ENCODE data around the gene DYNC1H1. TPM values are rescaled to one million over a fixed set of nuclear protein-coding genes. Genes with fewer than 3 reads are reported as not detected.

Gene DYNC1H1
- total RNA-seq, 1 donor from 2014 or later = 236 TPM

DNA sequence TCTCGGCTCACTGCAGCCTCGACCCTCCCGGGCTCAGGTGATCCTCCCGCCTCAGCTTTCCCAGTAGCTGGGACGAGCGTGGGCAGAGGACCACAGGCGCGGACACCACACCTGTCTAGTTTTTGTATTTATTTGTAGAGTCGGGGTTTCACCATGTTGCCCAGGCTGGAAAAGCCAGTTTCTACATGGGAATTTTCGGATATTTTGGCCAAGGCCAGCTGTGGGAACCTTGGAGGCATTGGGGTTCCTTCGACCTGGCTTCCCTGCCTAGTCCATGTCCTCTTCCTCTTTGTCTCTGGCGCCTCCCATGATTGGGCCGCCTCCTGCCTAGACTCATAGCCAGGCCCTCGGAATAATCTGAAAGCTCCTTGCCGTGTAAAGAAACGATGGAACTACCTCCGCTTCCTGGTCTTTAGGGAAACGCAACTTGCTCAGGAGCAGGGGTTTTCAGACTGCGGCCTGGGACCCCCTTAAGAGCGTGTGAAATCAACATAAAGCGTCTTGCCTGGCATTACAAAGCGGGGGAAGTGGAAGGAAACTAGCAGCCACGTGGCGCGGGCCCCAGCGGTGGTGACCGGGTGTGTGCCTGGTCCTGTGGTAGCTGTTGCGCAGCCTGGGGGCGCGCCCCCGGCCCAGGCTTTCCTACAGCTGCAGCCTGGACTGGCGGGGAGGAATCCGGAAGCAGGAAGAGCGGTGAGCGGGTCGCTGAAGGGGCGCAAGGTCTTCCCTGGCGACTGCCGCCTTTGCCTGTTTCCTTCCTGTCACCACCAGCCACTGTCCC, 123.8 kb downstream of the DYNC1H1 start:
- intact Hi-C loops (cut with micrococcal nuclease) = loop anchor here (2.0 to 10.0 kb wide), 6 partner anchors 15 to 1244 kb away; partner anchors contain the start of gene EIF5
- Mint-ChIP-seq H3K27me3 (no peaks in the 10 kb centered on the region), H3K4me1 (peaks cover 50% of the 10 kb centered on the region), H3K27ac (peak overlapping the region; percentile 82), H3K9me3 (no peaks in the 10 kb centered on the region), H3K36me3 (ENCODE audit: low read depth) (peaks cover 34% of the 10 kb centered on the region), H3K4me3 (peak overlapping the region; percentile 85)
- TF ChIP-seq CTCF (IDR thresholded peaks at IDR 0.05) = no peak
- ATAC-seq (ENCODE audit: low read depth) (peak; percentile 6), DNase-seq (peak; percentile 46)
- ChIA-PET CTCF (interaction anchor here (0.7 to 1.3 kb wide), 3 partner anchors 8 to 25 kb away, joined by 3 to 5 read pairs (median 3); no protein-coding TSS in a partner anchor), POLR2A (interaction anchor here (0.5 to 1.6 kb wide), 11 partner anchors 9 to 279 kb away, joined by 3 to 14 read pairs (median 4); partner anchors contain the start of genes DYNC1H1, WDR20 and ZNF839)

- DNase-seq = no peak
- TF ChIP-seq CTCF (IDR thresholded peaks at IDR 0.05) = no peak
- ChIA-PET CTCF (interaction anchor here (0.6 to 0.7 kb wide), 2 partner anchors 9 to 17 kb away, joined by 3 read pairs; no protein-coding TSS in a partner anchor), POLR2A (interaction anchor here (0.6 to 1.1 kb wide), 7 partner anchors 10 to 1602 kb away, joined by 3 to 4 read pairs (median 3); no protein-coding TSS in a partner anchor)
- intact Hi-C loops (cut with micrococcal nuclease) = loop anchor here (2.0 to 10.0 kb wide), 6 partner anchors 13 to 1243 kb away; partner anchors contain the start of gene EIF5
- H3K4me3 Mint-ChIP-seq = peak overlapping the region; percentile 61
- no peaks in the 10 kb centered on the region for H3K9me3 Mint-ChIP-seq
- peak overlapping the region; percentile 71 for H3K27ac Mint-ChIP-seq
- peaks cover 35% of the 10 kb centered on the region for H3K4me1 Mint-ChIP-seq
- no peaks in the 10 kb centered on the region for H3K27me3 Mint-ChIP-seq
- H3K36me3 Mint-ChIP-seq (ENCODE audit: low read depth) = peaks cover 18% of the 10 kb centered on the region
- no peak for ATAC-seq (ENCODE audit: low read depth)
These were observed 125.4 kb downstream of the DYNC1H1 start for GRCh38 chr14:102089621-102090343.

GRCh38 chr14:102090713-102091112, 126.3 kb downstream of the DYNC1H1 start:
- intact Hi-C loops (cut with micrococcal nuclease) = no loop called here
- ATAC-seq (ENCODE audit: low read depth) = no peak
- POLR2A ChIA-PET = interaction anchor here (1.0 to 1.1 kb wide), 2 partner anchors 9 to 91 kb away, joined by 3 read pairs; no protein-coding TSS in a partner anchor
- CTCF ChIA-PET = no interaction called here
- Mint-ChIP-seq H3K4me1 (peaks cover 26% of the 10 kb centered on the region), H3K9me3 (no peaks in the 10 kb centered on the region), H3K27me3 (no peaks in the 10 kb centered on the region), H3K36me3 (ENCODE audit: low read depth) (peaks cover 9% of the 10 kb centered on the region), H3K4me3 (no peak overlapping the region), H3K27ac (no peak overlapping the region)
- DNase-seq = no peak
- no peak for TF ChIP-seq CTCF (IDR thresholded peaks at IDR 0.05)

- Mint-ChIP-seq H3K36me3 (ENCODE audit: low read depth) (peaks cover 3% of the 10 kb centered on the region), H3K9me3 (no peaks in the 10 kb centered on the region), H3K27ac (no peak overlapping the region), H3K27me3 (no peaks in the 10 kb centered on the region), H3K4me1 (peaks cover 24% of the 10 kb centered on the region), H3K4me3 (no peak overlapping the region)
- ATAC-seq (ENCODE audit: low read depth) (no peak), DNase-seq (no peak)
- POLR2A ChIA-PET = no interaction called here
- intact Hi-C loops (cut with micrococcal nuclease) = no loop called here
- no peak for TF ChIP-seq CTCF (IDR thresholded peaks at IDR 0.05)
- CTCF ChIA-PET = interaction anchor here (1.7 kb wide), 1 partner anchor 221 kb away, joined by 4 read pairs; no protein-coding TSS in a partner anchor
These were observed 128.4 kb downstream of the DYNC1H1 start for GRCh38 chr14:102092806-102093205.

All from activated B cell treated with CpG ODN at 0.5 μM for 24 hours (primary cell).